Activated naive CD4-positive, alpha-beta T cell treated with anti-CD3 and anti-CD28 coated beads for 36 hours (primary cell): ENCODE data around the gene SLC38A3. TPM values are rescaled to one million over a fixed set of nuclear protein-coding genes. Genes with fewer than 3 reads are reported as not detected.

Experiments
- CTCF ChIA-PET: fragments of 350-600 bp; sonication (Branson Sonifier 250); formaldehyde crosslinking; loops from one replicate; lab custom pipeline; 2021; ENCODE audit warnings: antibody characterized with exemption; lab: Charles Lee
- DNase-seq: peaks from one replicate; pipeline ENCODE4 v3.0.0-alpha.2; 2020
- H3K27ac Mint-ChIP-seq: one replicate; pipeline ENCODE4 v1.8.0; 2021; ENCODE audit warnings: mild to moderate bottlenecking, mixed read lengths
- H3K27me3 Mint-ChIP-seq: one replicate; pipeline ENCODE4 v1.8.0; 2021; ENCODE audit warnings: low read depth, mixed read lengths
- H3K36me3 Mint-ChIP-seq: one replicate; pipeline ENCODE4 v1.8.0; 2021; ENCODE audit warnings: low read depth, mixed read lengths
- H3K4me1 Mint-ChIP-seq: one replicate; pipeline ENCODE4 v1.8.0; 2021; ENCODE audit warnings: low read depth, mixed read lengths
- H3K4me3 Mint-ChIP-seq: one replicate; pipeline ENCODE4 v1.8.0; 2021; ENCODE audit warnings: mild to moderate bottlenecking, moderate library complexity, mixed read lengths
- H3K9me3 Mint-ChIP-seq: one replicate; pipeline ENCODE4 v1.8.0; 2021; ENCODE audit warnings: mixed read lengths
- intact Hi-C: fragments of 100-400 bp; cut with micrococcal nuclease; formaldehyde crosslinking; loops from one replicate; pipeline ENCODE4 v1.15.1; 2023
- microRNA-seq: library from miRNA; unstranded; fragments of <30 nt; microRNA quantifications from one replicate; pipeline ENCODE4 v1.2.0, GENCODE V29; 2022; ENCODE audit warnings: borderline microRNAs expressed, borderline replicate concordance
- total RNA-seq, 2 experiments: library from RNA; stranded (reverse); gene quantifications; one replicate each; pipeline ENCODE4 v1.2.3, GENCODE V29; 2021

The SLC38A3 gene
- total RNA-seq, 2 experiments from 2014 or later = not detected

- Mint-ChIP-seq H3K27ac (no peak within 1 kb of the TSS), H3K27me3 (peaks cover 17% of the 10 kb centered on the region), H3K36me3 (no peaks in the 10 kb centered on the region), H3K4me1 (peaks cover 11% of the 10 kb centered on the region), H3K4me3 (no peak within 1 kb of the TSS), H3K9me3 (no peaks in the 10 kb centered on the region)
- DNase-seq = no peak
- CTCF ChIA-PET = interaction anchor here (0.6 to 1.9 kb wide), 3 partner anchors 12 to 74 kb away, joined by 3 to 7 read pairs (median 3); no protein-coding TSS in a partner anchor
- intact Hi-C loops = no loop called here
Measured at GRCh38 chr3:50268703-50269451, 63.8 kb downstream of the SLC38A3 start, which contains the start of gene SEMA3B. Gene SEMA3B, plus strand, starts transcription at chr3:50269147. Its CDS starts 94 bp downstream, at chr3:50269241.

- CTCF ChIA-PET = interaction anchor here (0.6 to 1.9 kb wide), 3 partner anchors 11 to 75 kb away, joined by 3 to 7 read pairs (median 3); no protein-coding TSS in a partner anchor
- peaks cover 23% of the 10 kb centered on the region for H3K27me3 Mint-ChIP-seq
- intact Hi-C loops = no loop called here
- no peaks in the 10 kb centered on the region for H3K36me3 Mint-ChIP-seq
- no peaks in the 10 kb centered on the region for H3K9me3 Mint-ChIP-seq
- no peak for DNase-seq
- H3K4me1 Mint-ChIP-seq = peaks cover 17% of the 10 kb centered on the region
- H3K4me3 Mint-ChIP-seq = no peak overlapping the region
- no peak overlapping the region for H3K27ac Mint-ChIP-seq
Measured at GRCh38 chr3:50269460-50269859, 64.4 kb downstream of the SLC38A3 start.

GRCh38 chr3:50269977-50270413 is 64.9 kb downstream of the SLC38A3 start:
- no peaks in the 10 kb centered on the region for H3K9me3 Mint-ChIP-seq
- H3K27ac Mint-ChIP-seq = no peak overlapping the region
- peaks cover 28% of the 10 kb centered on the region for H3K27me3 Mint-ChIP-seq
- intact Hi-C loops = no loop called here
- CTCF ChIA-PET = interaction anchor here (0.6 to 1.9 kb wide), 4 partner anchors 9 to 76 kb away, joined by 3 to 7 read pairs (median 5); partner anchors contain the start of gene LSMEM2
- H3K4me1 Mint-ChIP-seq = peaks cover 20% of the 10 kb centered on the region
- no peaks in the 10 kb centered on the region for H3K36me3 Mint-ChIP-seq
- DNase-seq = no peak
- H3K4me3 Mint-ChIP-seq = no peak overlapping the region

GRCh38 chr3:50270422-50271224 is 65.6 kb downstream of the SLC38A3 start:
- CTCF ChIA-PET = interaction anchor here (0.6 to 2.7 kb wide), 10 partner anchors 8 to 148 kb away, joined by 3 to 18 read pairs (median 6); partner anchors contain the start of genes GNAT1 and LSMEM2
- H3K36me3 Mint-ChIP-seq = no peaks in the 10 kb centered on the region
- H3K27ac Mint-ChIP-seq = no peak overlapping the region
- H3K27me3 Mint-ChIP-seq = peaks cover 33% of the 10 kb centered on the region
- peaks cover 25% of the 10 kb centered on the region for H3K4me1 Mint-ChIP-seq
- no peaks in the 10 kb centered on the region for H3K9me3 Mint-ChIP-seq
- no peak for DNase-seq
- H3K4me3 Mint-ChIP-seq = no peak overlapping the region
- intact Hi-C loops = no loop called here

Small RNAs within 50 kb of the gene (microRNA-seq; reads per million reads assigned to microRNA genes)
- gene MIR566 (not detected), gene MIR5787 (not detected)

Other genes starting within 250 kb of the SLC38A3 start
- gene RBM5, start 116.4 kb upstream of the SLC38A3 start, total RNA-seq = 100 to 1,000 TPM; 124 to 129 TPM
- gene SEMA3F, start 49.9 kb upstream of the SLC38A3 start, total RNA-seq = not detected
- gene GNAT1, start 13.7 kb upstream of the SLC38A3 start, total RNA-seq = not detected
- 100 to 1,000 TPM; 272 to 276 TPM for gene GNAI2, start 30.9 kb downstream of the SLC38A3 start, total RNA-seq
- under 1 TPM; 0.33 to 0.37 TPM for gene SEMA3B, start 63.9 kb downstream of the SLC38A3 start, total RNA-seq
- gene LSMEM2, start 73.8 kb downstream of the SLC38A3 start, total RNA-seq = not detected
- gene IFRD2, start 87.2 kb downstream of the SLC38A3 start, total RNA-seq = 100 to 1,000 TPM; 117 to 125 TPM
- gene HYAL3, start 94.1 kb downstream of the SLC38A3 start, total RNA-seq = under 1 TPM; 0.74 to 0.88 TPM
- gene NAA80, start 94.1 kb downstream of the SLC38A3 start, total RNA-seq = 10 to 100 TPM in 1 of 2 experiments, 1 to 10 TPM in 1; 7.9 to 10.5 TPM
- not detected for gene HYAL1, start 98.3 kb downstream of the SLC38A3 start, total RNA-seq
- 1 to 10 TPM; 1.5 to 2.1 TPM for gene HYAL2, start 117.5 kb downstream of the SLC38A3 start, total RNA-seq
- 10 to 100 TPM; 14.1 to 14.4 TPM for gene TUSC2, start 123.0 kb downstream of the SLC38A3 start, total RNA-seq
- 10 to 100 TPM; 37.5 to 38.5 TPM for gene RASSF1, start 135.6 kb downstream of the SLC38A3 start, total RNA-seq
- gene ZMYND10, start 140.5 kb downstream of the SLC38A3 start, total RNA-seq = under 1 TPM; 0.54 to 0.57 TPM
- gene NPRL2, start 145.5 kb downstream of the SLC38A3 start, total RNA-seq = 10 to 100 TPM; 27.7 to 31.3 TPM
- 10 to 100 TPM; 11.0 to 11.3 TPM for gene CYB561D2, start 145.6 kb downstream of the SLC38A3 start, total RNA-seq
- 10 to 100 TPM; 10.6 to 11.1 TPM for gene TMEM115, start 154.2 kb downstream of the SLC38A3 start, total RNA-seq